ENCODE data around the gene SRPK3. TPM values are rescaled to one million over a fixed set of nuclear protein-coding genes. Genes with fewer than 3 reads are reported as not detected.
"Not testable (repeated sequence)": the region's sequence is repeated elsewhere in the genome, so short reads cannot be mapped to it uniquely, and the experiment has no call there.

Gene SRPK3
- total RNA-seq, 2 experiments from 2014 or later = not detected

GRCh38 chrX:153742796-153743467 is 37.9 kb upstream of the SRPK3 start:
- H3K79me2 ChIP-seq (ENCODE audit: insufficient read depth, low read depth, low read length); H3K4me3 ChIP-seq (ENCODE audit: low read depth, low read length, poor library complexity, severe bottlenecking); CTCF ChIA-PET (ENCODE audit: unreplicated experiment); POLR2A ChIA-PET; H2AFZ ChIP-seq (ENCODE audit: low read length); H4K20me1 ChIP-seq (ENCODE audit: insufficient read depth, low read length); H3K9me2 ChIP-seq (ENCODE audit: insufficient read depth, low read length); H3K4me2 ChIP-seq (ENCODE audit: low read length); H3K36me3 ChIP-seq (ENCODE audit: insufficient read depth, low read length); intact Hi-C loops (cut with micrococcal nuclease; ENCODE audit: unreplicated experiment); BruUV-seq (replicated peaks); H3K9me3 ChIP-seq (ENCODE audit: low read length); H3K4me1 ChIP-seq (ENCODE audit: insufficient read depth, low read length, poor library complexity, severe bottlenecking); DNase-seq (ENCODE audit: low spot score); H3K27ac ChIP-seq (ENCODE audit: low read depth, low read length, poor library complexity, severe bottlenecking): not testable (repeated sequence)

DNA sequence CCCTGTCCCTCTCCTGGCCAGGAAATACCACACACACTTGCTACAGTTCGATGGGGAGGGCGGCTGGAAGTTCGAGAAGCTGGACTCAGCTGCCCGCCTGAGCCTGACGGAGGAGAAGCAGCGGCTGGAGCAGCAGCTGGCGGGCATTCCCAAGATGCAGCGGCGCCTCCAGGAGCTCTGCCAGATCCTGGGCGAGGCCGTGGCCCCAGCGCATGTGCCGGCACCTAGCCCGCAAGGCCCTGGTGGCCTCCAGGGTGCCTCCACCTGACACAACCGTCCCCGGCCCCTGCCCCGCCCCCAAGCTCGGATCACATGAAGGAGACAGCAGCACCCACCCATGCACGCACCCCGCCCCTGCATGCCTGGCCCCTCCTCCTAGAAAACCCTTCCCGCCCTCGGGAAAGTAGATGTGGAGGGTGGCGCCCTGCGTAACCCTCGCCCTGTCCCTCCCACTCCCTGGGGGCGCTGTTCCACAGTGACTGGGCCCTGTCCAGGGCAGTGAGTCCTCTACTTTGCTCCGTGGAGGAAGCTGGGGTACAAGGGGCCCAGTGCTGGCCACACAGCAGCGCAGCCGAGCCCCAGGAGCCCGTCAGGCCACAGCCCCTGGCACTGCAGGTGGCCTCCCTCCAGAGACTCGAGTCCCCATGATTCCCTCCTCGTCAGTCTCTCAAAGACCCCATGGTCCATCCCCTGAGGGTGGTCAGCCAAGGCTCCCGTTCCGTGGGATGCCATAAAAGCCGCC is 37.2 kb upstream of the SRPK3 start:
- CTCF ChIA-PET (ENCODE audit: unreplicated experiment) = not testable (repeated sequence)

DNA sequence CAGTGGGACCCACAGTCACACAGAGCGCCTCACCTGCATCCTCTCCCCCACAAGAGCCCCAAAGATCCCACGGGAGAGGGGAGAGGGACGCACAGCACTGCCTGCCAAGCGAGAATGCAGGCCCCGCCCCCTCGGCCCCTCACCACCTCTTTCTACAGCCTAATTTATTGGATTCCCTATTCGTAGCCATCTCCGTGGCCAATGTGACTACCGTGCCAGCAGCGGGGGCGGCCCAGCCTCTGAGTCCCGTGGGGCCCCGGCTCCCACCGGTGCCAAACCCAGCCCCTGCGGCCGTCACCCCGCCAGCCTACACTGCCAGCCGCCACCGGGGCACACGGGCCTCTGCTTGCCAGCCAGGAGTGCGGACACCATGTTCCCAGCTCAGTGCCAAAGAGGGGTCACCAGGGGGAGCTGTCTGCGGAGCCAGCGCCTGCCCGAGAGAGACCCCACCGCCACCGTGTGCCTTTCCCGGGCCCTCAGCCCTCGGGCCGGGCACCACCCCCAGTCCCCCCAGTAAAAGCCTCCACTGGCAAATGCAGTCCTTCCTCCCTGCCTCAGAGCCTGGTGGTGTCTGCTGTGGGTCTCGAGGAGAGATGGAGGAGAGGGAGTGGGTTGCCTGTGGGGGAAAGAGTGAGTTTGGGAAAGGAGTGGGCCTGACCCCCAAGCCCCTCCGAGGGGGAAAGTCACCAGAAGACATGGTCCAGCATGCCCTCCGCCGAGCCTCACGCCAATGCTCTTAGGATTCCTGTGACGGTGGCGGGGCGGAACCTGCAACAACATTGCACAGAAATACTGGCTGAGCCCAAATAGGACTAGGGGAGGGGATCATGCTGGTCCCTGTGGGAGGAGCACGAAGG is 36.4 kb upstream of the SRPK3 start:
- H3K9me3 ChIP-seq (ENCODE audit: low read length) = no peaks in the 10 kb centered on the region
- DNase-seq (ENCODE audit: low spot score) = no peak

More for the DNA sequence above, 37.2 kb upstream of the SRPK3 start:
- H3K4me1 ChIP-seq (ENCODE audit: insufficient read depth, low read length, poor library complexity, severe bottlenecking); H3K36me3 ChIP-seq (ENCODE audit: insufficient read depth, low read length); H2AFZ ChIP-seq (ENCODE audit: low read length); H3K27ac ChIP-seq (ENCODE audit: low read depth, low read length, poor library complexity, severe bottlenecking); H4K20me1 ChIP-seq (ENCODE audit: insufficient read depth, low read length); H3K79me2 ChIP-seq (ENCODE audit: insufficient read depth, low read depth, low read length); intact Hi-C loops (cut with micrococcal nuclease; ENCODE audit: unreplicated experiment); DNase-seq (ENCODE audit: low spot score); H3K4me3 ChIP-seq (ENCODE audit: low read depth, low read length, poor library complexity, severe bottlenecking); BruUV-seq (replicated peaks); H3K4me2 ChIP-seq (ENCODE audit: low read length); POLR2A ChIA-PET; H3K9me2 ChIP-seq (ENCODE audit: insufficient read depth, low read length); H3K9me3 ChIP-seq (ENCODE audit: low read length): not testable (repeated sequence)

GRCh38 chrX:153745067-153745433 is 35.8 kb upstream of the SRPK3 start:
- CTCF ChIA-PET (ENCODE audit: unreplicated experiment); H3K4me1 ChIP-seq (ENCODE audit: insufficient read depth, low read length, poor library complexity, severe bottlenecking); H3K4me2 ChIP-seq (ENCODE audit: low read length); H4K20me1 ChIP-seq (ENCODE audit: insufficient read depth, low read length); H3K9me2 ChIP-seq (ENCODE audit: insufficient read depth, low read length); H2AFZ ChIP-seq (ENCODE audit: low read length); BruUV-seq (replicated peaks); H3K4me3 ChIP-seq (ENCODE audit: low read depth, low read length, poor library complexity, severe bottlenecking); H3K9me3 ChIP-seq (ENCODE audit: low read length); H3K27ac ChIP-seq (ENCODE audit: low read depth, low read length, poor library complexity, severe bottlenecking); DNase-seq (ENCODE audit: low spot score); H3K79me2 ChIP-seq (ENCODE audit: insufficient read depth, low read depth, low read length); intact Hi-C loops (cut with micrococcal nuclease; ENCODE audit: unreplicated experiment); POLR2A ChIA-PET; H3K36me3 ChIP-seq (ENCODE audit: insufficient read depth, low read length): not testable (repeated sequence)

More for the DNA sequence above, 36.4 kb upstream of the SRPK3 start:
- POLR2A ChIA-PET = no interaction called here
- no peak overlapping the region for H3K4me3 ChIP-seq (ENCODE audit: low read depth, low read length, poor library complexity, severe bottlenecking)
- no peak for TF ChIP-seq EZH2phosphoT487 (IDR thresholded peaks at IDR 0.05; ENCODE audit: borderline replicate concordance, low read depth, low read length)
- TF ChIP-seq CTCF (conservative IDR thresholded peaks at IDR 0.05; ENCODE audit: low read length) = 0 out of 2 replicates have a peak, but pooled peaks have one; percentile 19
- H4K20me1 ChIP-seq (ENCODE audit: insufficient read depth, low read length) = no peaks in the 10 kb centered on the region
- H2AFZ ChIP-seq (ENCODE audit: low read length) = no peak overlapping the region
- intact Hi-C loops (cut with micrococcal nuclease; ENCODE audit: unreplicated experiment) = no loop called here
- no peak overlapping the region for H3K4me2 ChIP-seq (ENCODE audit: low read length)
- H3K27ac ChIP-seq (ENCODE audit: low read depth, low read length, poor library complexity, severe bottlenecking) = no peak overlapping the region
- BruUV-seq (replicated peaks) = no TSS peak
- CTCF ChIA-PET (ENCODE audit: unreplicated experiment) = no interaction called here
- H3K79me2 ChIP-seq (ENCODE audit: insufficient read depth, low read depth, low read length) = no peaks in the 10 kb centered on the region
- H3K4me1 ChIP-seq (ENCODE audit: insufficient read depth, low read length, poor library complexity, severe bottlenecking) = no peaks in the 10 kb centered on the region
- no peaks in the 10 kb centered on the region for H3K9me2 ChIP-seq (ENCODE audit: insufficient read depth, low read length)
- no peaks in the 10 kb centered on the region for H3K36me3 ChIP-seq (ENCODE audit: insufficient read depth, low read length)
